Hepatocyte (in vitro differentiated cells): Measurements from ENCODE around the gene KCNK6.

Experiments
- CTCF ChIP-seq: fragments of 200-600 bp; sonication (generic); IDR thresholded peaks from 2 replicates; pipeline ENCODE4 v1.5.1; 2016; ENCODE audit warnings: antibody characterized with exemption, mild to moderate bottlenecking; ENCODE audit not compliant: poor library complexity
- EZH2 ChIP-seq: fragments of 200-600 bp; sonication (generic); IDR thresholded peaks from 2 replicates; pipeline ENCODE4 v1.6.1; 2016; ENCODE audit warnings: antibody characterized with exemption, mild to moderate bottlenecking, borderline replicate concordance

- TF ChIP-seq CTCF (no peak), EZH2 (no peak)
Observed at GRCh38 chr19:38375748-38376147, 56.1 kb downstream of the KCNK6 start.
